HFFc6 (cell line): ENCODE measurements around the gene ZNF518B. TPM values are rescaled to one million over a fixed set of nuclear protein-coding genes. Genes with fewer than 3 reads are reported as not detected.

Source experiments
- DNase-seq: peaks from one replicate; pipeline ENCODE4 v3.0.0-alpha.2; 2018
- H3K27ac Mint-ChIP-seq: 2 replicates; pipeline ENCODE4 v1.8.0; 2020; ENCODE audit warnings: mild to moderate bottlenecking, mixed read lengths
- H3K27me3 Mint-ChIP-seq: 2 replicates; pipeline ENCODE4 v1.8.0; 2021; ENCODE audit warnings: mild to moderate bottlenecking, moderate library complexity, mixed read lengths; ENCODE audit not compliant: insufficient read depth
- H3K36me3 Mint-ChIP-seq: 2 replicates; pipeline ENCODE4 v1.8.0; 2021; ENCODE audit warnings: low read depth, mixed read lengths
- H3K4me1 Mint-ChIP-seq: 2 replicates; pipeline ENCODE4 v1.8.0; 2020; ENCODE audit warnings: low read depth, mixed read lengths
- H3K4me3 Mint-ChIP-seq: 2 replicates; pipeline ENCODE4 v1.8.0; 2020; ENCODE audit warnings: mild to moderate bottlenecking, moderate library complexity, mixed read lengths
- H3K9me3 Mint-ChIP-seq: 2 replicates; pipeline ENCODE4 v1.8.0; 2020; ENCODE audit warnings: mild to moderate bottlenecking, mixed read lengths
- total RNA-seq, 6 experiments: library from RNA; stranded (reverse); fragmentation: NEBNext Ultra II Directional; extraction: Animal tissue kit (Norgen Biotek cat#: 25700); gene quantifications; 2 replicates in 1 of 6; 3 replicates in 5 of 6; pipeline ENCODE4 v1.2.3, GENCODE V29; 2021
- TF ChIP-seq, protein P1 (sequence below): fragments of 200-600 bp; sonication (generic); IDR thresholded peaks from 2 replicates; pipeline ENCODE4 v1.5.0; 2021; ENCODE audit warnings: antibody characterized with exemption, mild to moderate bottlenecking

The ZNF518B gene
- total RNA-seq, 6 experiments from 2014 or later, result 13.2 to 15.7 (median 15.1) TPM

DNA sequence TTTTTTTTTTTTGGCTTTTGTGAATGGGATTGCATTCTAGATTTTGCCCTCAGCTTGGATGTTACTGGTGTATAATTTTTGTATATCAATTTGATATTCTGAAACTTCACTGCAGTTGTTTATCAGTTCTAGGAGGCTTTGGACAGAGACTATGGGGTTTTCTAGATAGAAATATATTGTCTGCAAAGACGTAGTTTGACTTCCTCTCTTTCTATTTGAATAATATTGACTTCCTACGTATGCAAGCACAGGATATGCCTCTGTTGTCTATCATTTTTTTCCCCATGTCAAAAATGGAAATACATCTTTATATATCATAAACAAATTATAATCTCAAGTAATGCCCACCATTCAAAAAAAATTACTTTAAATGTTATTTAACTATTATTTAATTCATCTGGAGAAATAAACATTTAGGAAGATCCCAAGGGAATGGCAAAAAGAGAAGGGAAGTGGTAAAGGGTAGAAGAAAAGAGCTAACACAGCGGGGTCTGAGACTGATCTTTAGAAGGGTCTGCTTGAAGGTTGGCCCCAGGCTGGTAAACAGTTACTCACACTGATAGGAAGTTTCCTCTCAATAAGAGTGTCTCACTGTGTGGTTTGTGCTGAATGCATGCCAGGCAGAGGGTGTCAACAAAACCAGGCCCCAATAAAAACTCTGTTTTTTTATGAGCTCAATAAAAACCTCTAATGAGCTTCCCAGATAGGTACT, 35.7 kb downstream of the ZNF518B start:
- peaks cover 17% of the 10 kb centered on the region for H3K27me3 Mint-ChIP-seq
- no peaks in the 10 kb centered on the region for H3K36me3 Mint-ChIP-seq
- no peak for DNase-seq
- H3K9me3 Mint-ChIP-seq, result no peaks in the 10 kb centered on the region
- H3K4me3 Mint-ChIP-seq, result no peak overlapping the region
- no peak overlapping the region for H3K27ac Mint-ChIP-seq
- no peaks in the 10 kb centered on the region for H3K4me1 Mint-ChIP-seq
- TF ChIP-seq, protein P1, sequence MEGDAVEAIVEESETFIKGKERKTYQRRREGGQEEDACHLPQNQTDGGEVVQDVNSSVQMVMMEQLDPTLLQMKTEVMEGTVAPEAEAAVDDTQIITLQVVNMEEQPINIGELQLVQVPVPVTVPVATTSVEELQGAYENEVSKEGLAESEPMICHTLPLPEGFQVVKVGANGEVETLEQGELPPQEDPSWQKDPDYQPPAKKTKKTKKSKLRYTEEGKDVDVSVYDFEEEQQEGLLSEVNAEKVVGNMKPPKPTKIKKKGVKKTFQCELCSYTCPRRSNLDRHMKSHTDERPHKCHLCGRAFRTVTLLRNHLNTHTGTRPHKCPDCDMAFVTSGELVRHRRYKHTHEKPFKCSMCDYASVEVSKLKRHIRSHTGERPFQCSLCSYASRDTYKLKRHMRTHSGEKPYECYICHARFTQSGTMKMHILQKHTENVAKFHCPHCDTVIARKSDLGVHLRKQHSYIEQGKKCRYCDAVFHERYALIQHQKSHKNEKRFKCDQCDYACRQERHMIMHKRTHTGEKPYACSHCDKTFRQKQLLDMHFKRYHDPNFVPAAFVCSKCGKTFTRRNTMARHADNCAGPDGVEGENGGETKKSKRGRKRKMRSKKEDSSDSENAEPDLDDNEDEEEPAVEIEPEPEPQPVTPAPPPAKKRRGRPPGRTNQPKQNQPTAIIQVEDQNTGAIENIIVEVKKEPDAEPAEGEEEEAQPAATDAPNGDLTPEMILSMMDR, result no peak

DNA sequence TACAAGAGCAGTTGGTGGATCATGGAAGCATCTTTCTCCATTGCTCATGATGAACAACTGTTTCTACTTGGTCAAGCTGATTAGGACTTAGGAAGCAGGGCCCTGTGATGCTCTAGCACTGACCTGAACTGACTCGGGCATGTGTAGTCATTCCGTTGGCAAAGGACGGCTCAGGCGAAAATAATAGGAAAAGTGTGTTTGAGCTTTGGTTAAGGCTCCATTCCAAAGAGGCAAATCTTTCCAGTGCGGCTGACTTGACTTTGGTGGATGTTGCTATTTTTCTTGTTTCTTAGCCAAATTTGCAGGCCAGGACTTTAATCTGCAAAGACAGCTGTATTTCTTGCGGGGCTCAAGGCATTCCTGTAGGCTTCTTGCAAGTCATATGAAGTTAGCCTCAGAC, 39.5 kb downstream of the ZNF518B start:
- Mint-ChIP-seq H3K27ac (no peak overlapping the region), H3K4me1 (no peaks in the 10 kb centered on the region), H3K27me3 (peaks cover 8% of the 10 kb centered on the region), H3K9me3 (no peaks in the 10 kb centered on the region), H3K4me3 (no peak overlapping the region), H3K36me3 (no peaks in the 10 kb centered on the region)
- TF ChIP-seq, protein P1, result no peak
- DNase-seq, result no peak

DNA sequence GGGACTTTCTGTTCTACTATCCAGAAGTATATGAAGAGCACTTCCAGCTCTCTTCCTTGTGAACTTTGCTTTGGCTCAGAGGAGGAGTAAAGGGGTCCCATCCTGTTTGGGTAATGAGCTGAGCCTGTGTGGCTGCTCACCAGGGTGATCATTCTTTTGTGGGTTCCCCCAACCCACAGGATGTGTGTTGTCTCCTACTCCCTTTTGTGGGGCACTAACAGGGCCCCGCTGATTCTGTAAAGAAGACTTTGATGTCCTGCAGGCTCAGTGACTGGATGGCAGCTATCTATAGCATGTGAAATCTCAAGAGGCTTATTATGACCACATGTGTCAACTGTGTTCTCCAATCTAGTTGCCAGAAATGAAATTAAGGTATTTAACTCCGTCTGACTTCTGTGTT, 40.8 kb downstream of the ZNF518B start:
- Mint-ChIP-seq H3K9me3 (no peaks in the 10 kb centered on the region), H3K27ac (no peak overlapping the region), H3K36me3 (no peaks in the 10 kb centered on the region), H3K4me1 (no peaks in the 10 kb centered on the region), H3K27me3 (peaks cover 8% of the 10 kb centered on the region), H3K4me3 (no peak overlapping the region)
- TF ChIP-seq, protein P1, result no peak
- DNase-seq, result no peak

DNA sequence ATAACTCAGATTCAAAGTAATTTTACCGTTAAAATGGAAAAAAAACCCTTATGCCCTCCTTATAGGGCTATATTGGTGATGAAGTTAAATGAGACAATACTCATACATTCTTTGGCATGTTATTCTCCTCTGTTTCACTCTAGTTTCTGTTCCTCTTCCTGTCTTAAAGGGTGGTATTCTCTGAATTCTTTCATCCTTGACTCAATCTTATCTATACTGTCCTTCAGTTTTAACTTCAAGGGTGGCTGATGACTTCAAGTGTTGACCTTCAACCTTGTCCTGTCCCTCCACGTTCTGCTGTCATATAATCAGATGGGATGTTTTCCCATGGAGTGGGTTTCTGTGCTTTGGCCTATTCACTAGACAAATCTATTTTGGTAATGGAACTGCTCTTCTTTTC, 44.0 kb downstream of the ZNF518B start:
- Mint-ChIP-seq H3K36me3 (no peaks in the 10 kb centered on the region), H3K27ac (no peak overlapping the region), H3K9me3 (no peaks in the 10 kb centered on the region), H3K27me3 (peaks cover 4% of the 10 kb centered on the region; the same call in 1 of the 2 replicates), H3K4me3 (no peak overlapping the region), H3K4me1 (no peaks in the 10 kb centered on the region)
- TF ChIP-seq, protein P1, result no peak
- no peak for DNase-seq

DNA sequence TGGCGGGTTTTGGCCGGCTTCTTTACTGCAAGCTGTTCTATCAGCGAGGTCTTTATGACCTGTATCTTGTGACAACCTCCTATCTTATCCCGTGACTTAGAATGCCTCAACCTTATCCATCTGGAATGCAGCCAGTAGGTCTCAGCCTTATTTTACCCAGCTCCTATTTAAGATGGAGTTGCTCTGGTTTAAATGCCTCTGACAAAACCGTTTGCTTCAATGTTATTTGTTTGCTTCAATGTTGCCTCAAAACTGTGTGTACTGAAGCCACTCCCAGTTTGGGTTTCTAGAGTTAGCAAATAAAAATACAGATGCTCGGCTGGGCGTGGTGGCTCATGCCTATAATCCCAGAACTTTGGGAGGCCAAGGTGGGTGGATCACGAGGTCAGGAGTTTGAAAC, 51.6 kb downstream of the ZNF518B start:
- Mint-ChIP-seq H3K4me3 (no peak overlapping the region), H3K27ac (no peak overlapping the region), H3K9me3 (no peaks in the 10 kb centered on the region), H3K36me3 (no peaks in the 10 kb centered on the region), H3K27me3 (peaks cover 8% of the 10 kb centered on the region; the same call in 1 of the 2 replicates), H3K4me1 (no peaks in the 10 kb centered on the region)
- TF ChIP-seq, protein P1, result no peak
- DNase-seq, result no peak
